HG03196 (cell line): Measurements from ENCODE around the gene CERT1.
"Not testable (repeated sequence)": the region's sequence is repeated elsewhere in the genome, so short reads cannot be mapped to it uniquely, and the experiment has no call there.

ENCODE experiments used
- ATAC-seq: cut with Tn5 transposase; IDR thresholded peaks from one replicate; pipeline ENCODE4 v1.9.1; 2021; ENCODE audit not compliant: unreplicated experiment

The CERT1 gene, protein sequence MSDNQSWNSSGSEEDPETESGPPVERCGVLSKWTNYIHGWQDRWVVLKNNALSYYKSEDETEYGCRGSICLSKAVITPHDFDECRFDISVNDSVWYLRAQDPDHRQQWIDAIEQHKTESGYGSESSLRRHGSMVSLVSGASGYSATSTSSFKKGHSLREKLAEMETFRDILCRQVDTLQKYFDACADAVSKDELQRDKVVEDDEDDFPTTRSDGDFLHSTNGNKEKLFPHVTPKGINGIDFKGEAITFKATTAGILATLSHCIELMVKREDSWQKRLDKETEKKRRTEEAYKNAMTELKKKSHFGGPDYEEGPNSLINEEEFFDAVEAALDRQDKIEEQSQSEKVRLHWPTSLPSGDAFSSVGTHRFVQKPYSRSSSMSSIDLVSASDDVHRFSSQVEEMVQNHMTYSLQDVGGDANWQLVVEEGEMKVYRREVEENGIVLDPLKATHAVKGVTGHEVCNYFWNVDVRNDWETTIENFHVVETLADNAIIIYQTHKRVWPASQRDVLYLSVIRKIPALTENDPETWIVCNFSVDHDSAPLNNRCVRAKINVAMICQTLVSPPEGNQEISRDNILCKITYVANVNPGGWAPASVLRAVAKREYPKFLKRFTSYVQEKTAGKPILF

DNA sequence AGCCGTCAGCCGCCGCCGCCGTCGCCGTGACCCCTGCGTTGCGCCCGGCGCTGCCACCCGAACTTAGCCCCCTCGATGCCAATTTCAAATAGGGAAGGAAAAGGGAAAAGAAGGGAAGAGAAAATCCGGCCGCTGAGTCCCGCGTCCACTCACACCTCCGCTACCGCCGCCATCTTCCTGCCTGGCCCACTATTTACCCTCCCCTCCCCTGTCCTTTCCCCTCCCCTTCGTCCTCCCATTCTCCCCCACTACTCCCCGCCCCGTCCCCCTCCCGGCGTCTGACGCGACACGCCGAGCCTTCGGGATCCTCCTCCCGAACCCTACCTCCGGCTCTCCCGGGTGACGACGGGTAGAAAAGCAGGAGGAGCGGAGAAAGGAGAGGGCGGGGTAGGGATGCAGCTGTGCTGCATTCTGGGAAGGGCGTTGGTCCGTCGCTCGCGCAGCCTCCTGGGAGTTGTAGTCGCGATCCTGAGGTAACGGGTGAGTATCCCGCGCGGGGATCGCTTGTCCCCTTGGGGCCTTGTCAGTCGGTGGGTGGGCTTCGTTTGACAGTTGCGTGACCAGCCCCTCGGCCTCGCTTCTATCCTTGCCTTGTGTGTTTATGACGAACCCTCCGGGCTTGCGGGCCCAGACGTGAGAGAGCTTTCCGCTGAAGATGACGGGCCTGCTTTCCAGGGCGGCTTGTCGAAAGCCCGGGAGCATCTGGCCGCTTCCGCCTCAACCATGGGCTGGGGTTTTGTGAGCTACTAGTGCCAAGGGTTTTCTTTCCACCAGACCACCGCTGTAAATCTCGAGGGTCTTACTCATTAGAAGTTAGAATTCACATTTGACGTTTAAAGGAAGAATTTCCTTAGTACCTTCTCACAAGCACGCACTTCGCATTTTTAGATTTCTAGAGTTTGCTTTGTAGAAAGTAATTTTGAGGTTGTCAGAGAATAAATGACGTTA is at the start of gene CERT1, which contains the start of gene POLK:
Gene CERT1 (minus strand): TSS at position 195 of the 948 bp plus-strand sequence. CDS start 422 bp downstream, outside the sequence.
Gene POLK (plus strand): TSS at position 457 of the 948 bp plus-strand sequence.
- ATAC-seq = peak; percentile 87

DNA sequence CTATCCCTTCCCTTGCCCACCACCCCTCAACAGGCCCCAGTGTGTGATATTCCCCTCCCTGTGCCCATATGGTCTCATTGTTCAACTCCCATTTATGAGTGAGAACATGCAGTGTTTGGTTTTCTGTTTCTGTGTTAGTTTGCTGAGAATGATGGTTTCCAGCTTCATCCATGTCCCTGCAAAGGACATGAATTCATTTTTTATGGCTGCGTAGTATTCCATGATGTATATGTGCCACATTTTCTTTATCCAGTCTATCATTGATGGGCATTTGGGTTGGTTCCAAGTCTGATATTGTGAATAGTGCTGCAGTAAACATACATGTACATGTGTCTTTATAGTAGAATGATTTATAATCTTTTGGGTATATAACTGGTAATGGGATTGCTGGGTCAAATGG is 49.2 kb upstream of the CERT1 start:
- ATAC-seq = not testable (repeated sequence)

DNA sequence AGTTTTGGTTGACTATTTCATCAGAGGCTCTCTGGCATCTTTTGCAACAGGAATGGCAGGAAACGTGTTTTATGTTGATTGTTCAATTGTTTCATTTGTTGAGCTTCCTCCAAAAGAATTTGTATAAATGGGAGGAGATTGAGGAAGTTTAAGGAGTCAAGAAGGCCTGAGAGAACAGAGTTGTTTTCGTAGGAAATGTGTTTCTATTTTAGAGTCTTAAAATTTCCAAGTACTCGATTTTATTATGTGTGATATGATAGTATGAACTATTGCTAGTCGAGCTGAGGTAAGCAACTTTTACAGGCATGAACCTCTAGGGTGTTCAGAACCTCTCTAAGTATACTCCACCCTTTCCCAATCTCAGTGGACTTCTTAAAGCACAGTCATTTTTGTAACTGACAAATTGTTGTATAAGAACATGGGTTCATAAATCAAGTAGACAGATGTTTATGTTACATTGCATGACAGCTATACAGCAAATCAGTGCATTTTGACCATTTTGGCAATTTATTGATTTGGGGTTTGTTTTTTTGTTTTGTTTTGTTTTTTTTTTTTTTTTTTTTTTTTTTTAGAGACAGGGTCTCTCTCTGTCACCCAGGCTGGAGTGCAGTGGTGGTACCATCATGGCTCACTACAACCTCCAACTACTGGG is 47.7 kb upstream of the CERT1 start:
- ATAC-seq = no peak

DNA sequence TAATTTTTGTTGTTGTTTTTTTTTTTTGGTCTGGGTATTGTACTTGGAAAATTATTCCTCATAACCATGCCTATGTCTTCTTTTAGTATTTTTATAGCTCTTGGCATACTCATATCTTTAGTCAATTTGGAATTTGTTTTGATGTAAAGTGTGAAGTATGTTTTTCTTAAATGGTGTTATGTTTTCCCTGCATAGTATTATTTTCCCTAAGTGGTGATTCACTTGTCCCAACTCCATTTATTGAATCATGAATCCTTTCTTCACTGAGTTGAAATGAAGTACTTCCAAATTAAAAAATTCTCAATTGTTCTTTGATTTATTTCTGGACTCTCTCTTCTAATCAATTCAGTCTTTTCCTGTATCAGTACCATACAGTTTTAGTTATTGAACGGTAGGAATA is 46.8 kb upstream of the CERT1 start:
- no peak for ATAC-seq

DNA sequence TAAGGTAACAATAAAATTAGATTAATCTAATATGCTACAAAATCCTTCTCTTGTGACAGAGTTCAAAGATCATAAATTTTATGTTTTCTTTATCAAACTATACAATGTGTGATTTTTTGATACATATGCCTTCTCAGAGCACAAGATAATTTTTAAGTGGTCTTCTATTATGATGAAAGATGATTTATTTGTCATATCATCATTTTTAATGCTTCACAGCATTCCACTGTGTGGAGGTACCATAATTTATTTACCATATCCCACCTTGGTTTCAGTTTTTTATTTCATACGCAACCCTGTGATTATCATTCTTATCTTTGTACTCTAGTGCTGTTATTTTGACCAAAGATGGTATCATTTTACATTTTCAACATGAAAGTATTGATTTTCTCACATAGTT is 41.9 kb upstream of the CERT1 start:
- no peak for ATAC-seq

DNA sequence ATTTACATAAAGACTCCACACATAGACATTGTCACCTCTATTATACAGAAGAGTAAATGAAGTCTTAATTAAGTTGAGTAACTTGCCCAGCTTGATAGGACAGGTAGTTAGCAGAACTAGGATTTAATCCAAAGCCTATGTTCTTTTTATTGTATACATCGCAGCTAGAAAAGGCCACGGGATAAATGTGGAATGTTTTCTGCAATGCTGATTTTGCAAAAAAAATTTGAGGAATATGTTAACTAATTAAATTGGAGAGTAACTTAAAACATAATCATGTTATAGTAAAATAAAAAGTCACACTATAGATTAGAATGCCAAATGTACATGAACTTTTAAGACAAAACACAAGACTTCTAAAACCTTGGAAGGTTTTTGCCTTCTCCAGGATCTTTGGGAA is 41.3 kb upstream of the CERT1 start:
- ATAC-seq = no peak

DNA sequence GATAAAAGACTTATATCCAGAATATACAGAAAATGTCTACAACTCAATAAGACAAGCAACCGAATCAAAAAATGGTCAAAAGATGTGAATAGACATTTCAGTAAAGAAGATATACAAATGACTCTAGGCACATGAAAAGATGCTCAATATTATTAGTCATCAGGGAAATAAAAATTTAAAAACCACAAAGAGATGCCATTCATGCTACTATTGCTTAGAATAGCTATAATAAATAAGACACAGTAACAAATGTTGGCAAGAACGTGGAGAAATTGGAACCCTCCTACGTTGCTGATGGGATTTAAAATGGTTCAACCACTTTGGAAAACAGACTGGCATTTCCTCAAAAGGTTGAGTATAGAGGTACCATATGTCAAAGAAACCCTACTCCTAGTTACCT is 40.0 kb upstream of the CERT1 start:
- no peak for ATAC-seq

DNA sequence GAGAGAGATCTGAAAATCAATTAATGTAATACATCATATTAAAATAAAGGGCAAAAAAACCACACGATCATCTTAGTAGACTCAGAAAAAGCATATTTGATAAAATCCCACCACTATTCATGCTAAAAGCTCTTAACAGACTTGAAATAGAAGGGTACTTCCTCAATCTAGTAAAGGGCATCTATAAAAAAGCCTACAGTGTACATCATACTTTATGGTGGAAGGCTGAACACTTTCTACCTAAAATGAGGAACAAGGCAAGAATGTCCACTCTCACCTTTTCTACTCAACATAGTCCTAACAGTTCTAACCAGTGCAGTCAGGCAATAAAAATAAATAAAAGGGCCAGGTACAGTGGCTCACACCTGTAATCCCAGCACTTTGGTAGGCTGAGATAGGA is 39.2 kb upstream of the CERT1 start:
- ATAC-seq = no peak

DNA sequence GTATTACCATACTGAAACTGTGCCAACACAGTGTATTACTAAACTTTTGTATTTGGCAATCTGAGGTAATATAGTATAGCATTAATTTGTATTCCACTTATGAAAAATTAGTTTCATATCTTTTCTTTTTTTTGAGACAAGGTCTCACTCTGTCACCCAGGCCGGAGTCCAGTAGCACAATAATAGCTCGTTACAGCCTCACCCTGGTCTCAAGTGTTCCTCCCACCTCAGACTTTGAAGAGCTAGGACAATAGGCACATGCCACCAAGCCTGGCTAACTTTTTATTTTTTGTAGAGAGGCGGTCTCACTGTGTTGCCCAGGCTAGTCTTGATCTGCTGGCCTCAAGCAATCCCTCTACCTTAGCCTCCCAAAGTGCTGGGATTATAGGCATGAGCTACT is 36.4 kb upstream of the CERT1 start:
- ATAC-seq = no peak

DNA sequence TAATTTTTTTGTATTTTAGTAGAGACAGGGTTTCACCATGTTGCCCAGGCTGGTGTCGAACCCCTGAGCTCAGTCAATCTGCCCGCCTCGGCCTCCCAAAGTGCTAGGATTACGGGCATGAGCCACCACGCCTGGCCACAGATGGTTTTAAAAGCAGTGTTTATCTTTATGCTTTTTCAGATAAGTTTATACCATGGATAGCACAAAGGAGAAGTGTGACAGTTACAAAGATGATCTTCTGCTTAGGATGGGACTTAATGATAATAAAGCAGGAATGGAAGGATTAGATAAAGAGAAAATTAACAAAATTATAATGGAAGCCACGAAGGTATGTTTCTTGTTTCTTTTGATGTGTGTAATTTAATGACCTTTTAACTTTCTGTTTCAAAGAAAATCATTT is 35.4 kb upstream of the CERT1 start:
- no peak for ATAC-seq

DNA sequence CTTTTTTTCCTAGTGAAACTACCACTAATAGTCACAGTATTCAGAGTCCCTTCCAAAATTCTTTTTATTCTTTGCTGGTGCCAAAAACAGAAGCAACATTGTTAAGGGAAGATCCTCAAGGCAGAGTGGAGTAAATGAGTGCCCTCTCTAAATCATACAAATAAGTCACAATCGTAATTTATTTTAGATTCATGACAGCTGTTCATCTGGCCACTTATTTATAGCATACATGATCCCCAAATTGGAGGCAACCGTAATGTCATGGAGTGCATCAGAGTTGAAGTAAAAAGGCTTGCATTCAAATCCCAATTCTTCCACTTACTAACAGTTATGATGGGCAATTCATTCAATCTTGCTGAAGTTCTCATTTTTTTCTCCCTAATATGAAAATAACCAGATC is 33.7 kb upstream of the CERT1 start:
- no peak for ATAC-seq

DNA sequence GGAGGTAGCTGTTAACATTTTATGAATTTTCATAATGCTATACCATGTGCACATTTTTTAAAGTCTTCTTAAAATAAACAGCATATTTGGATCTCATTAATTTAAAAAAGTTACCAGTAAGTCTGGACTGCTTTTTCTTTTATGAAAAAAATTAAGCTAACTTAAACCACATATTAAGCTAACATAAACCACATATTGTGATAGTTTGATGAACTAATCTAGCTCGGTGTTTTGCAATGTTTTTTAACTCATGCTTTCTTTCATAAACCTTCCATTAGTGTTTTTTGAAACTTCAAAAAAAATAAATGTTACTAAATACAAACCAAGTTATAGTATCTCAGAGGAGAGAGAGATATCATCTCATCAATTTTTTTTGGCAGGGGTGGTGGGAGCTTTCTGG is 26.8 kb upstream of the CERT1 start:
- ATAC-seq = no peak

DNA sequence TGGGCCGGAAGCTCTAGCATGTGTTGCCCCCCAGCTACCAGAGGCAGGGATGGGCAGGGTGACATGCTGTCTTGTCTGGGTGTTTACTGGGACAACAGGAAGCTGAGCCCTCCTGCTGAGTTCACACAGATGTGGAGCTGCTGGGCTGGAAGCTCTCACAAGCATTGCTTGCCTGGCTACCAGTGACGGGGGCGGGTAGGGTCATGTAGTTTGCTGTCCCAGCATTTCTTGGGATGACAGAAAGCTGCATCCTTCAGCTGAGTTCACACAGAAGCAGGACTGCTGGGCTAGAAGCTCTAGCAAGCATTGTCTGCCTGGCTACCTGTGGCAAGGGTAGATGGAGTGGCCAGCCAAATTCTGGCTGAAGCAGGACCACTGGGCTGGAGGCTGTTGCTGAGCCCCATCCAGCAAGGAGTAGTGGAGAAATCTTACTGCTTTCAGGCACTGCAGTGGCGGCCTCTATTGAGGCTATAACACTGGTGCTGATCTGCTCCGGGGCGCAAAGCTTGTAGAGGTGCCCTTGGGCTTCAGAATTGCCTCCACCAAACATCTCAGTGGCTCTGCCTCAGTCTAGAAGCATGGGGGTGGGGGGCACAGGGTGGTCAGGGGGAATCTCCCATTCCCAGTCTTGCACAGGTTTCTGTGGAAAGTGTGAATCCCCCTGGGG is 25.4 kb upstream of the CERT1 start:
- no peak for ATAC-seq

DNA sequence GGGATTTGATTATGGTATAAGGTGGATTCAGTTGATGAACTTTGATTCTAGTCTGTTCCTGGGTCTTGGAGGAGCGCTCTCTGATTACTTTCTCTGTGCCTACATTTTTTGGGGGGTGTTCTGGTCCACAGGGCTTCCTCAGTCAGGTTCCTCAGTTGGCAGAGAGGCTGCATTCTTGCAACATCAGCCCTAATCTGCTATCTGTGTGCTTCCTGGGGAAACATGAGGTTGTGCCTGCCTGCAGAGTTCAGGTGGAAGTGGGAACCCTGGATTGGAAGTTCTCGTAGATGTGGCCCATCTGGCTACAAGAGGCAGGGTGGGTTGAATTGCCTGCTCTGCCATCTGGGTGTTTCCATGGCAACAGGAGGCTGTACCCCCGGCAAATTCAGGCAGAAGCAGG is 24.7 kb upstream of the CERT1 start:
- ATAC-seq = no peak

DNA sequence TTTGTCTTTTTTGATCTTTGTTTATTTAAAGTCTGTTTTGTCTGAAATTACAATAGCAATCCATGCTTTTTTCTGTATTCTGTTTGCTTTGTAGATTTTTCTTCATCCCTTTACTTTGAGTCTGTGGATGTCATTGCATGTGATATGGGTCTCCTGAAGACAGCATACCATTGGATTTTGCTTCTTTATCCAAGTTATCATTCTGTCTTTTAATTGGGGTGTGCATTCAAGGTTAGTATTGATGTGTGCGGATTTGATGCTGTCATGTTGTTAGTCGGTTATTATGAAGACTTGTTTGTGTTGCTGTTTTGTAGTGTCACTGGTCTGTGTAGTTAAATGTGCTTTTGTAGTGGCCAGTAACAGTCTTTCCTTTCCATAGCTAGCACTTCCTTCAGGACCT is 23.3 kb upstream of the CERT1 start:
- ATAC-seq = no peak

DNA sequence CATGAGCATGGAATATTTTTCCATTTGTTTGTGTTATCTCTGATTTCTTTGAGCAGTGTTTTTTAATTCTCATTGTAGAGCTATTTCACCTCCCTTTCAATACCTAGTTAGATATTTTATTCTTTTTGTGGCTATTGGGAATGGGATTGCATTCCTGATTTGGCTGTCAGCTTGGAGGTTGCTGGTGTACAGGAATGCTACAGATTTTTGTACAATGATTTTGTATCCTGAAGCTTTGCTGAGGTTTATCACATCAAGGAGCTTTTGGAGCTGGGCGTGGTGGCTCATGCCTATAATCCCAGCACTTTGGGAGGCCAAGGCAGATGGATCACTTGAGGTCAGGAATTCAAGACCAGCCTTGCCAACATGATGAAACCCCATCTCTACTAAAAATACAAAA is 22.3 kb upstream of the CERT1 start:
- ATAC-seq = not testable (repeated sequence)

DNA sequence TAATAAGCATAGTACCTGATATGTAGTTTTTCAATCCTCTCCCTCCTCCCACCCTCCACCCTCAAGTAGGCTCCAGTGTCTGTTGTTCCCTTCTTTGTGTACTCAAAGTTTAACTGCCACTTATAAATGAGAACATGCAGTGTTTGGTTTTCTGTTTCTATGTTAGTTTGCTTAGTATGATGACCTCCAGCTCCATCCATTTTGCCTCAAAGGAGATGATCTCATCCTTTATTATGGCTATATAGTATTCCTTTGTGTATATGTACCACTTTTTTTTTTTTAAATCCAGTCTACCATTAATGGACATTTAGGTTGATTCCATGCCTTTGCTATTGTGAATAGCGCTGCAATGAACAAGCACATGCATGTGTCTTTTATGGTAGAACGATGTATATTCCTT is 20.8 kb upstream of the CERT1 start:
- ATAC-seq = no peak

DNA sequence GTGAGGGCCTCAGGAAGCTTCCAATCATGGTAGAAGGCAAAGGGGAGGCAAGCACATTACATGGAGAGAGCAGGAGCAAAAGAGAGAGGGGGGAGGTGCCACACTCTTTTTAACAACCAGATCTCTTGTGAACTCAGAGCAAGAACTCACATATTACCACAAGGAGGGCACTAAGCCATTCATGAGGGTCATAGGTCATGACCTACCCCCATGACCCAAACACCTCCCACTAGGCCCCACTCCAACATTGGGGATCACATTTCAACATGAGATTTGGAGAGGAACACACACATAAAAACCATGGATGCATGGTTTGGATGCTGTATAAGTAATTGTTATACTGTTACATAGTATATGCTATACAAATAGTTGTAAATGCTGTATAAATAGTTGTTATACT is 17.8 kb upstream of the CERT1 start:
- ATAC-seq = no peak

DNA sequence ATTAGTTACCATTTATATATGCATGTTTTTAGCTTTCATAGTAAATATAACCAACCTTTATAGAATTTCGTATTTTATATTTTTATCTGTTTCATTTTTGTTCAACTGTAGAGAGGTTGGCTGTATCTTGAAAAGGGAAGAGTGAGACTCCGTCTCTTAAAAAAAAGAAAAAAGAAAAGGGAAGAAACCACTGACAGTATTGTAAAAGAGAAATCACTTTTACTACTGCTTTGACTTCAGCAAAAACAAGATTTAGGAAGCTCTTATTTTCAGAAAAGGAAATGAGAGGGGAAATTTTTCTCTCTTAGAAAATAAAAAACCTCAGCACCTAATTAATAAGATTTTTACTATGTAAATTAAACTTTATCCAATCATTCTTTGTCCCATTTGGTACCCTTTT is 14.6 kb upstream of the CERT1 start:
- ATAC-seq = no peak

DNA sequence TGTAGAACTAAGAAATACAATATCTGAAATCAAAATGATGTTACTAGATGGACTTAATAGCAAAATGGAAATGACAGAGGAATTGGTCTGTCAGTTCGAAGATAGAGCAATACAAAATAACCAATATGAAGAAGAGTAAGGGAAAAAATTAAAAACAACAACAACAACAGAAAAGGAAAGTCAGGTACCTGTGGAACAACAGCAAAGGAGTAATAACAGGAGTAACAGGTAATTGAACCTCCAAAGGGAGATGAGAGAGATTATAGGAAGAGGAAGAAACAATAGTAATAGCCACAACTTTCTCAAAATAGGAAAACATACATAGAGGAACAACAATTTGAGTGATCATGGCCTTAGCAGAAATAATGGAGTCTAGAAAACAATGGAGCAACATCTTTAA is 13.9 kb upstream of the CERT1 start:
- ATAC-seq = no peak
